ENCODE measurements around the gene PKNOX2.

DNA sequence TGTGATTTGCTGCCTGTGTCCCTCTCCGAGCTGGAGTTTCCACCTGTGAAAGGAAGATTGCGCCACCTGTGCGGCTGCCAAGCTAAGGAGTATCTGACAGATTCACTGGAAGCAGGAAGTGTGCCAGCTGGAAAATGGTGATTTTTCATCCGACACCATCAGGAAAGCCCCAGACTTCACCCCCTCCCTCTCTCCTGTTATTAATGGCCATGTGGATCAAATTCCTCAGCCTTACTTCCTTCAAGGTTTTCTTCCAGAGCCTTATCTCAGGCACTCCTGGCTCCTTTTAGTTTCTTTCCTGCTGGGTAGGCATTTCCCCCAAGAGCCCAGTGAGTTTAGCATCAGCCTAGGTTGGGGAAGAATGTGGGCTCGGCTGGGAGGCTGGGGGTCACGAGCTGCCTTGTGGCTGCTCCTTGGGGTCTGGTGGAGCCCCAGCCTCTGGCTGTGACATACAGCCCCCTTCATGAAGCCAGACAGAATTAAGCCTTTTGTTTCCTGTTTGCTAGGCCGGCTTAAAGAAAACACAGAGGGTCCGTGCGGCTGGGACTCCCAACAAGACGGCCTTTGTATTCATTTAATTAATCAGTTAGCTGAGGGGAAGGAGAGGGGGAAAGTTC lies 37.1 kb downstream of the PKNOX2 start:
- TF ChIP-seq, protein P1, sequence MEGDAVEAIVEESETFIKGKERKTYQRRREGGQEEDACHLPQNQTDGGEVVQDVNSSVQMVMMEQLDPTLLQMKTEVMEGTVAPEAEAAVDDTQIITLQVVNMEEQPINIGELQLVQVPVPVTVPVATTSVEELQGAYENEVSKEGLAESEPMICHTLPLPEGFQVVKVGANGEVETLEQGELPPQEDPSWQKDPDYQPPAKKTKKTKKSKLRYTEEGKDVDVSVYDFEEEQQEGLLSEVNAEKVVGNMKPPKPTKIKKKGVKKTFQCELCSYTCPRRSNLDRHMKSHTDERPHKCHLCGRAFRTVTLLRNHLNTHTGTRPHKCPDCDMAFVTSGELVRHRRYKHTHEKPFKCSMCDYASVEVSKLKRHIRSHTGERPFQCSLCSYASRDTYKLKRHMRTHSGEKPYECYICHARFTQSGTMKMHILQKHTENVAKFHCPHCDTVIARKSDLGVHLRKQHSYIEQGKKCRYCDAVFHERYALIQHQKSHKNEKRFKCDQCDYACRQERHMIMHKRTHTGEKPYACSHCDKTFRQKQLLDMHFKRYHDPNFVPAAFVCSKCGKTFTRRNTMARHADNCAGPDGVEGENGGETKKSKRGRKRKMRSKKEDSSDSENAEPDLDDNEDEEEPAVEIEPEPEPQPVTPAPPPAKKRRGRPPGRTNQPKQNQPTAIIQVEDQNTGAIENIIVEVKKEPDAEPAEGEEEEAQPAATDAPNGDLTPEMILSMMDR (IDR thresholded peaks at IDR 0.05; ENCODE audit: low read depth, low read length) = no peak
- no peak for TF ChIP-seq EZH2phosphoT487 (IDR thresholded peaks at IDR 0.05; ENCODE audit: low read depth)
